Suppressor macrophage treated with lipopolysaccharide for 4 hours (primary cell): ENCODE measurements around the gene CCDC126.
"Not testable (repeated sequence)": the region's sequence is repeated elsewhere in the genome, so short reads cannot be mapped to it uniquely, and the experiment has no call there.

Experiments used
- DNase-seq: peaks from one replicate; pipeline ENCODE4 v3.0.0-alpha.2; 2020

Gene CCDC126

DNA sequence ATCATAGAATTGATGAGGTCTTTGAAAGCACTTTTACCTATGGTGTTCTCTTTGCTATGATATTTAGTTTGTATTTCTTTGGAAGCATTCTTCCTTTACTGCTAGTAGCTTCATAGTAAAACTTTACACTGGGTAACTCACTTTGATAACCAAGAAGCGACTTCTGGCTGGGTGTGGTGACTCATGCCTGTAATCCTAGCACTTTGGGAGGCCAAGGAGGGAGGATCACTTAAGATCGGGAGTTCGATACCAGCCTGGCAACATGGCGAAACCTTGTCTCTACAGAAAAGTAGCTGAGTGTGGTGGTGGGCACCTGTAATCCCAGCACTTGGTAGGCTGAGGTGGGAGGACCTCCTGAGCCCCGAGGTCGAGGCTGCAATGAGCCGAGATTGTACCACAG lies 36.2 kb downstream of the CCDC126 start:
- DNase-seq = no peak

DNA sequence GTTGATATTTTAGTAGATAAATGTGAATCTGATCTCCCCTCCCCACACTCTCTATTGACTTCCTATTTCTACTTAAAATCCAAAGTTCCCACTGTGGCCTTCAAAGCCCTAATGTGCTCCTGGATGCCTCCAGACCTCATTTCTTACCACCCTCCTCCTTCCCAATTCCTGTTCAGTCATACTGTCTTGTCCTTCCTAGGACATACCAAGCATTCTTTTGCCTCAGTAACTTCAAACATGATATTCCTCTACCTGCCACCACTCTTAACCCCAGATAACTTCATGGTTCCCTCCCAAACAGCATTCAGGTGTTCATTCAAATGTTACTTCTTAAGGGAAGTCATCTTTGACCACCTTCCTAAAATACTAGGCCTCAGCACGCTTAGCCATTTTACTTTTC lies 48.6 kb downstream of the CCDC126 start:
- DNase-seq = no peak

DNA sequence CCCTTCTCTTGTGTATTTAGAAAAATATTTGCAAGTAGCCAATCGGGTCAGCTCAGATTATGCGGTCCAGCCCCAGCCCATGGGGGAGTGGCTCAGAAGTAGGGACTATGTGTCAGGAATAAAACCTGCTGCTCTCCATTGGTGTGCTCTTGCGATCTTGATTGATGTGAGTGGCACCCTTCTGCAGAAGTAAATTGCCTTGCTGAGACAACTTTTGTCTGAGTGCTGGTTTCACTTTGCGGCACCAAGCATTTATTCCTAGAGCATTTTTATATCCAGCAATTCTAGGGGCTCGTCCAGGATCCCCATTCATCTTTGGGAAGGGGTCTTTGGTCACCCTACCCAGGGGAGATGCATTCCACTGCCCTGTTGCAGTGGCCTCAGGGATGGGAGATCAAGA lies 56.8 kb downstream of the CCDC126 start:
- no peak for DNase-seq

DNA sequence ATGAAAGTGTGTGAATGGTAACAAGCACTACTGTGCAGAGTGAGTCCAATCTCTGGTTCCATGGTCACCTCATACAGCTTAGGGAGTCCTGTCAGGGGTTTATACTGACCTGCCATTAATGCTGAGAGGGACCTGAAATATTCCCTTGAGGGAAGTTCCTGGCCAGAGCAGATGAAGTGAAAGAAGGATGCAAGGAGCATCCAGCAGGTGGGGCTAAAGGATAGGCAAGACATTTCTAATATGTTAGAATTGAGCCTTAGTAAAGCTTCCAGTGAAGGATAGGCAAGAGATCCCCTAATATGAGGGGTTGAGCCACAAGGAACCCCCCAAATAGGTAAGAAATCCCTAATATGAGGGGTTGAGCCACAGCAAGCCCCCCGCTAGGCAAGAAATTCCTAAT lies 57.3 kb downstream of the CCDC126 start:
- peak; percentile 3 for DNase-seq

DNA sequence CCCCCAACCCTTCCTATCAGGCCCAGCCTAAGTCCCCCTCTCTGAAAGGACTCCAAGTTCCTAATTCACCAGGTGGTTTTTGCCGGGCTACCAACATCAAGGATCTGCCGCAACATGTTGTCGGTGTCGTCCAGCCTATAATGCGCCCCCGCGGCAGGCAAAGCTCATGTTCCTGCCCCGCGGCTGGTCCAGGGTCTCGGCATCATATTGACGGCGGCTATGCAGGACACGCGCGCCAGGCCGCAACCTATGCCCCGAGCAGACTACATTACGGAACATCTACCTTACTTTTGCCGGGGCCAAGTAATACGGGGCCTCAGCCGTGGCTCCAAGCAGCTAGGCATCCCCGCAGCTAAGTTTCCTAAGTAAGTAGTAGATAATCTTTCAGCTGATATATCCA lies 58.3 kb downstream of the CCDC126 start:
- DNase-seq = no peak

DNA sequence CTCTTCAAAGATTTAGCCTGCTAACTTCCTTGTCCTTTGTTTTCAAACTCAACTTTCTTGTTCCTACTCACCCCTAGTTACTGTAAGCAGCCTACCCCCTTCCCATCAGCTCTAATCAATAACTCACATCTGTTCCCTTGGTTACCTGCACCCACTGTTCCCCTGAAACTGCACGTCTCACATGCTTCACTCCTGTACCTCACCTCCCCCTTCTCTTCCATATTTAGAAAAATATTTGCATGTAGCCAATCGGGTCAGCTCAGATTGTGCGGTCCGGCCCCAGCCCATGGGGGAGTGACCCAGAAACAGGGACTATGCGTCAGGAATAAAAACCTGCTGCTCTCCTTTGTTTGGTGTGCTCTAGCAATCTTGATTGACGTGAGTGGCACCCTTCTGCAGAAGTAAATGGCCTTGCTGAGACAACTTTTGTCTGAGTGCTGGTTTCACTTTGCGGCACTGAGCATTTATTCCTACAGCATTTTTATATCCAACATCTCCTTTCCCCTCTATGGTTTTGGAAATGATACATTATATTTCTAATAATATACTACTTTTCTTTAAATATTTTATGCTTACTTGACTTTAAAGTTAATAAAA lies 61.7 kb downstream of the CCDC126 start:
- DNase-seq = no peak

DNA sequence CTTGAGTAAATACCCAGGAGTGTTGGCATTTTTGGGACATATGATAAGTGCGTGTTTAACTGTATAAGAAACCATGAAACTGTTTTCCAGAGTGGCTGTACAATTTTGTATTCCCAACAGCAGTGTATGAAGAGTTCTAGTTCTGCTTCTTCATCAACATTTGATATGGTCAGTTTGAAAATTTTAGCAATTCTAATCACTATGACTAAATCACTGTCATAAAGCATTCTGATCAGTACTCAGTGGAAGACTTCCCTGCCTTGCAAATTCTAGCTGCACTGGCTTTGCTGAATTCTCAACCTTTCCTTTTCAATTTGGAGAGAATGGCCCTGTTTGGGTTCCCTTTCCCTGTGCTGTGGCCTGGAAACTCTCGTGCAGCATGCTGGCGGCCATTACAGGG lies 64.2 kb downstream of the CCDC126 start:
- DNase-seq = no peak

DNA sequence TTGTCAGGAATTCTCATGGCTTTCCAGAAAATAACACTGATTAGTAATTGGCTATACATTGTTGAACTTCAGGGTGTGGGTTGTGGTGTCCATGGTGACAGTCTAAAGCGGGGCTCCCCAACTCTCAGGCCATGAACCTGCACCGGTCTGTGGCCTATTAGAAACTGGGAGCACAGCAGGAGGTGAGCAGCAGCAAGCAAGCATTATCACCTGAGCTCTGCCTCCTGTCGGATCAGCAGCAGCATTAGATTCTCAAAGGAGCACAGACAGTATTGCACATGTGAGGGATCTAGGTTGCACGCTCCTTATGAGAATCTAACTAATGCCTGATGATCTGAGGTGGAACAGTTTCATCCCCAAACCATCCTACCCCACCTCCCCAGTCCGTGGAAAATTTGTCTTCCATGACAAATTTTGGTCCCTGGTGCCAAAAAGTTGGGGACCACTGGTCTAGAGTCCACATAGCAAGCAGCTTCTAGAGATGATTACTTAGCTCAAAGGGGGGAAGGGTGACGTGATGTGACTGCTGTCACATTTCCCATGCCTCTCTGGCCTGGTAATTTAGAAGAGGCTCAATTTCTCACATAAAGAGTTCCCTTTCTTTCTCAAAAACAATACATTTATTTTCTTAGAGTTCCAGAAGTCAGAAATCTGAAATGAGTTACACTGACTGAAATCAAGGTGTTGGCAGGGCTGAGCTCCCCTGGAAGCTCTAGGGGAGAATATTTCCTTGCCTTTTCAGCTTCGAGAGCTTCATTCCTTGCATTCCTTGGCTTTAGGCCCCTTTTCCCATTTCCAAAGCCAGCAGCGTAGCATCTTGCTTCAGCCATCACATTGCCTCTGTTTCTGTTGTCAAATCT lies 65.2 kb downstream of the CCDC126 start:
- no peak for DNase-seq

DNA sequence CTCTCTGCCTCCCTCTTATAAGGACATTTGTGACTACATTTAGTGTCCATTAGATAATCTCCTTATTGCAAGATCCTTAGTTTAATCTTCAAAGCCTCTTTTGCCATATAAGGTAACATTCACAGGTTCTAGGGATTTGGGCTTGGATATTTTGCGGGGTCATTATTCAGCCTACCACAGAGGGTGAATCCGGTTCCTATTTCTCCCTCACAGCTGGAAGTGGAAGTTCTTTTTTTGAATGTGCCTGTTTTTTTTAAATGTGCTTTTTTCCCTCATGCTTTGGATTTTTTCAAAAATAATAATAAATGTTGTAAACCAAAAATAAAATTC lies 65.8 kb downstream of the CCDC126 start:
- DNase-seq = no peak

DNA sequence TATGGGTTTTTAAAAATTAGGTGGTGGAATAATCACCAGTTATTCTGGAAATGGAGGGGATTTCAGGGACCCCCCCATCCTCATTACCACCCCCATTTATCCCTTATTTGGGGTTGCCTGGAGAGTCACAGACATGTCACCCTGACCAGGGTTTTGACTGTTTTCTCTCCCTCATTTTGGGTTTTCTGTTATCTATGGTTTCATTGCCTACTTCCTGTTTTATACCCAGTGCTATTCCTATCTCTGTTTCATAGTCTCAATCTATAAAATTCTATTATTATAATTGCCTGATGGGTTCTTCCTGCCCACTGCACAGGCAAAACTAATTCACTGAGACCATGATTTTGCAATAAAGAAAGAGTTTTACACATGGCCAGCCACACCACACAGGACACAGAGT lies 66.9 kb downstream of the CCDC126 start:
- DNase-seq = no peak

DNA sequence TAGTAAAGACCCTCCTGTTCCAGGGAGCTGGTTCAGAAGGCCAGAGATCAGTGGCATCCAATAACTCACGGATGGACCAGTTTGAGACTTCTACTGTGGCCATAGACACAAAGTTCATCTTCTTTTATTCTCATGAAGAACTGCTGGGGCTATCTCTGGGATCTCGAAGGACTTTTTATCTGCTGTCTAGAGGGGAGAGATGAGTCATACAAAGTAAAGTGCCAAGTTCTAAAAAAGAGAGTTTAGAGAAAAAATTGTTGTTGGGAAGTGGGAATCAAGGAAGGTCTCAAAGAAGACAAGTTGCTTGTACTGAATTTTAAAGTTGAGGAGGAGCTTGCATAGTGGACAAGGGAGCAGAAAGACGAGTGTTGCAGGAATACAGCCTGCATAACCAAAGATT lies 74.9 kb downstream of the CCDC126 start:
- no peak for DNase-seq

DNA sequence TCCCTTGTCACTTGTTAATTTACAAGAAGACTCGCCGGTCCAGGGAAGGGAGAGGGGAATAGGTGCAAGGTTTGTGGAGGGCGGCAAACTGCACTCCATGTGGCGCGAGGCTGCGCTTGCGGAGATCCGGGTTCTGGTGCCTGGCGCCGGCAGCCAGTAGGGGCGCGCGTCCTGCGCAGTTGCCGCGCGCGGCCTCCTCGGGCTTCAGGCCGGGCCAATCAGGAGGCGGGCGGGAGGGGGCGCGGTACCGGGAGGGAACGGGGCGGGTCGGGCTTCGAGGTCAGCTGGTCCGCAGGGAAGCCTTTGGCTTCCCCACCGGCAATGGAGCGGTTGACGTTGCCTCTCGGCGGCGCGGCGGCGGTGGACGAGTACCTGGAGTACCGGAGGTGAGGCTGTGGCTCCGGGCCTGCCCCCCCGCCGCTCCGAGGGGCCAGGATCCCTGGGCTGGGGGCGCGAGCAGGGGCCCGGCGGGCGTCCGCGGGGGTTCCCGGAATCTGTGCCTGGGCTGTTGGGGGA lies 82.8 kb downstream of the CCDC126 start, which contains the start of gene FAM221A:
TSS of gene FAM221A (plus strand) at position 302 of the 516 bp plus-strand sequence. CDS start at position 322, 20 bp downstream.
- DNase-seq = peak; percentile 91

DNA sequence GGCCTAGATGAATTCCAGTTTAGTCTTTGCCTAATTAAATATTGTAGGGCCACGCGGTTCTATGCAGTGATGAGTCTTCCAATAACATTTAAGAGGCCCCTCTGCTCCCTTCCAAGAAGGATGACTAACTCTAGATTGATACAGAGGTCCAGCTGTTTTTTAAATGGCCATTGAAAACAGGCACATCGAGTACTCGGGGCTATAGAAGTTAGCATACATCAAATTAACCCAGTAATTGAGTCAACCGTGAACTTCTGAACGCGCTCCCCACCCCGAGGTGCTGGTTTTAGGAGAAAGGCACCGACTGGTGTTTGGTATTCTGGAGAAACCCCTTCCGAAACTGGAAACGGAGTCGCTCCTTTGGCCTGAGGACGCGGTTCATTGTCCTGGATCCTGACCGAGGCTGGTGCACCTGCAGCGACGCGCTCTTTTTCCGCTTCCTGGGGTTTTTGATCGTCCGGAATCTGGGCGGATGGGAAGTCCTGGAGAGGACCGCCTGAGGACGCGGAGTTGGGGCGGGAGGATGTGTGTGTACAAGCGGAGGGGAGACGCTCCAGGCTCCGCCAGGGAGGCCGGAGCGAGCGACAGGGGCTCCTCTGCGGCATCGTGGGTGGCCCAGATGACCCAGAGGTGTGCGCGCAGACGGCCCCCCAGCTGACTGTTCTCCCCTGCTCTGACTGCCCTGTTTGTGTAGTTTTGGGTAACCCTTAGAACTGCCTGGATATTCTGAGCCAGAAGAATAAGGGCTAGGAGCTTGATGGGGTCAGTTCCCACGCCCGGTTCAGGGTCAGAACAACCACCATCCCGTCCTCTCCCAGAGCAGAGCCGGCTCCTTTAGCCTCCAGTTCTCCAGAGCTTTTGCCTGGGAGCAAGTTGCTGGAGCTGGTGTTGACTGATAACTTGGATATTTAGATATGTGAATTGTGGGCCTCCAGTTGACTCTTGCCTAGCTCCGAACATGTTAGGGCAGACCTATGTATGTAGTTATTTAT lies 83.5 kb downstream of the CCDC126 start:
- DNase-seq = peak; percentile 47

DNA sequence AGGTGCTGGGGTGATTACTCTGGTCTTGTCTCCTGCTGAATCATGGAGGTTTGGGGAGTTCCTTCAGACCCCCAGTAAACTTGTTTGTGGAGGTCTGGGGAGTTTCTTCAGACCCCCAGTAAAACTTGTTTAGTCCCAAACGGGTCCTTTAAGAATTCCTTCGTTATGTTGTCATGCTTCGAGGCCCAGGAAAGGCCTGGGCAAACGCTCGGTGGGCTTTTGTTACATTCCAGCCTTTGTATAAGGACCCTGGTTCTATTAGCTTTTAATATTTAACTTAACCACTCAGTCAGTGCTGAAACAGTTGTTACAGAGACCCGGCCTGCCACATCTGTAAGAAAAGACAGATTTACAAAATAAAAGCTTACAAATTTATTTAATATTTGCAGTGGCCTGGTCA lies 86.9 kb downstream of the CCDC126 start:
- not testable (repeated sequence) for DNase-seq

DNA sequence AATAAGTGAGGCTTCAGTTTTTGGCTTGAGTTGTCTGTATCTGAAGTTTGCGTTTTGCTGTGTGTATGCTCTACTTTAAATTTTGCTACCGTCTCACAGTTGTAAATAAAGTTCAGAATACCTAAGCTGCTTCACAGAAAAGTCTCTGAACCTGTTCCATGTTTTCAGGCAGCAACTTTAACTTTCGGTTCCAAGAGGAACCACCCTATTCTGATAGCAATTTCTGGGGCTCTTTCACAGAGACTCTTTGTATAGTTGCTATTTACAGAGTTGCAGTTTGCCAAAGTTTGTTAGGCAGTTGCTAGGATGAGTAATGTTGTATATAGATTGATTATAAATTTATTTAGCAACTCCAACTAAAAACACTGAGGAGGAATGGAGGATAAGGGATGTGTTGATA lies 88.5 kb downstream of the CCDC126 start:
- no peak for DNase-seq

DNA sequence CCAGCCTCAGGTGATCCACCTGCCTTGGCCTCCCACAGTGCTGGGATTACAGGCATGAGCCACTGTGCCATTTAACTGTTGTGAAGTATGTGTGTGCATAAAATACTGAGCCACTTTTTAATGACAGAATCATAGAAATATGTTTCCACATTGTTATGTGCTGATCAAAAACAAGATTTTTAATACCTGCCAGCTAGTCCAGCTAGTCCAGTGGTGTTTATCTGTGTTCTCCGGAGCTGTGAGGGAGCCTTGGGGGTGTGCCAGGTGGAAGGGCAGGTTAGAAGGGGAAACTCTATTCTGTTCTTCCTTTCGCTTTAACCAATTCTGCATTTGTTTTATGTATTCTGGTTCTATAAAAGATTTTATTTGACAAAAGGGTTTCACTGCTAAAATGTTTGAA lies 89.8 kb downstream of the CCDC126 start:
- DNase-seq = no peak

DNA sequence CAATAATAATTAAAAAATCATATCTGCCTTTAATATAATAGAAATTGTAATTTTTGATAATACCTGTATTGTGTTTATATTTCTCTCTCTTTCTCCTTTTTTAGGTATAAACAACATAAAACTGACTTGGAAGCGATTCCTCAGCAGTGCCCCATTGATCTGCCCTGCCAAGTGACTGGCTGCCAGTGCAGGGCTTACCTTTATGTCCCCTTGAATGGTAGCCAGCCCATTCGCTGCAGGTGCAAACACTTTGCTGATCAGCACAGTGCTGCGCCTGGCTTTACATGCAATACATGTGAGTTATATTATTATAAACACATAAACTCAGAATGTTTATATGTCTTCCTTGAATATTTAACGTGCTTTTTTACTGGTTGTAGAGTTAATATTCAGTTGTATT lies 92.0 kb downstream of the CCDC126 start:
- DNase-seq = no peak

DNA sequence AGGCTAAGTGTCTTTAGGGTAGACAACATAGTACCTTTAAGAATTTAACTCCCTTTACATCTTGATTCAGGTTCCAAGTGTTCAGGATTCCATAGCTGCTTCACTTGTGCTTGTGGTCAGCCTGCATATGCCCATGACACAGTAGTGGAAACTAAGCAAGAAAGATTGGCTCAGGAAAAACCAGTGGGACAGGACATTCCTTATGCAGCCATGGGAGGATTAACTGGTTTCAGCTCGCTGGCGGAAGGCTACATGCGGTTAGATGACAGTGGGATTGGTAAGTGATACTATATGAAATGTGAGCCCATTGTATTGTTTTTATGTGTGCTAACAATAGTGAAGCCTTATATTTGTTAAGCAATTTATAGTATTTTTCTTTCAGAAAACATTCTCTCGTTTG lies 94.1 kb downstream of the CCDC126 start:
- DNase-seq = no peak

DNA sequence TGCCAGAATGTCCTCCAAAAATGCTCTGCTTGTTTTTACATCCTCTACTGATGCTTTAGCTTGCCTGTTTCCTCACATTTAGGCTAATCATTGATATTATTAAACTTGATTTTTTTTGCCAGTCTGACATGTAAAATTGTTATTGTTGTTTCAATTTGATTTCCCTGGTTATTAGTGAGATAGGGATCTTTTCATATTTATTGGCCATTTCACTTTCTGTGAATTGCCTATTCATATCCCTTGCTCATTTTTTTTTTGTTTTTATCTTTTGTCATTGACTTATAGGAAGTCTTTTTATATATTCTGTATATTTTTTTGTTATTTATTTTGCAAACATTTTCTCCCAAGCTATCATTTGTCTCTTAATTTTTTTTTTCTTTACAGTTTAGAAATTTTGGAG lies 96.0 kb downstream of the CCDC126 start:
- no peak for DNase-seq
